NCI-H82 treated with DMSO at 0.1 percent for 48 hours (cell line): Measurements from ENCODE around the gene CPTP.
"Not testable (repeated sequence)": the region's sequence is repeated elsewhere in the genome, so short reads cannot be mapped to it uniquely, and the experiment has no call there.

Experiments
- DNase-seq: peaks from one replicate; lab custom pipeline; 2025; ENCODE audit not compliant: unreplicated experiment; lab: John Stamatoyannopoulos, UW

The CPTP gene

DNA sequence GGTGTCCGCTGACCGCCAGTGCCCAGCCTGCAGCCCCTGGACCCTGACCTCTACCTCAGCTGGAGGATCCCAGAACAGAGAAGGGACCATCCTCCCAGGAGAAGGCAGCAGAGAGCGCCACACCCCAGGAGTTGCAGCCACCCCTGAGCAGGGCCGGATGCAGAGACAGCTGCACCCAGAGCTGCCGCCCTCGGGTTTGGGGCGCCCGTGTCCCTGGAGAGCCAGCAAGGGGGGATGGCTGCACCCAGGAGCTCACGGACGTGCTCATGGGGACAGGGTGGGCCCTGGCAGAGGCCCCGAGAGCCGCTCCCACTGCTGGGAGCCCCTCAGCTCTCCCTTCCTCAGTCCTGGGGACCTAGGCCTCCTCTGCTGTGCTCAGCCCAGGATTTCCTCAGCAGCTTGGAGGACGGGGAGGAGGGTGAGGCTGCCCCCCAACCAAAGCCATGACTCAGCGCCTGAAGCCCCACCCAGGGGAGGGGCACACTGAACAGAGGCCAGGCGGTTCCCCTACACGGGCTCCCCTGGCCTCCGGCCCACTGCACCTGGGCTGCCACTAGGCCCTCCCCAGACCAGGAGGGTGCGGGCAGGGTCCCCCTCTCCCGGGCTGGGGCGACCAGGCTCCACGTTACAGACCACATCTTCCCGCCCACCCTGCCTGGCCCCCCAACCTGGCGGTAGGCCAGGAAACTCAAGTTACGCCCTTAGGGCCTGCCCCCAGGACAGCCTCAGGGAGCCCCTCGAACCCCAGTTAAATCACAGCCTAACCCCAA is 19.1 kb upstream of the CPTP start:
- peak; percentile 64 for DNase-seq

DNA sequence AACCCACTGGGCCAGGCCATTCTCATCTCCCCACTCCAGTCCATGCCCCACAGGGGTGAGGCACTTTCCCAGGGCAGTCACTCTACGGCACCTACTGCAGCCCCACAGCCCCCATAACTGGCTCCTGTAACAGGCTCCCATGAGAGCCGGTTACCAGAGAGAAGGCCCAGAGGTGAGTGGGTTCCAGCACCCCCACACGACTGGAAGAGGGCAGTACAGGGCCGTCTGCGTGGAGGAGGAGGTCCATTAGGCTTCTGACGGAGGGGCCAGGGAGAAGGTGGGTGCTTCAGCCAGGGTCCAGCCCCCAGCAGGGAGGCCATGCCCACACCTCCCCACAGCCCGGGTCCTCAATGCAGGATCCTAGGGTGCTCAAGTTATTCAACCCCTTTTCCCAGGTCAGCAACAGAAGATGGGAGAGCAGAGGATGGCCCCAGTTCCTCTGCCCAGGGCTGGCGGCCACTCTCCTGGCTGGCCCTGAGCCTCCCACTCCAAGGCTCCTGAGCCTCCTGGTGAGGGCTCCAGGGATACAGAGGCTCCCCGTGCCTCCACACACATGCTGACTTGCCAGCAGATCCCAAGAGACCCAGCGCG is 18.4 kb upstream of the CPTP start:
- DNase-seq, result no peak

- no peak for DNase-seq
Measured at GRCh38 chr1:1306661-1307260, 17.8 kb upstream of the CPTP start.

DNA sequence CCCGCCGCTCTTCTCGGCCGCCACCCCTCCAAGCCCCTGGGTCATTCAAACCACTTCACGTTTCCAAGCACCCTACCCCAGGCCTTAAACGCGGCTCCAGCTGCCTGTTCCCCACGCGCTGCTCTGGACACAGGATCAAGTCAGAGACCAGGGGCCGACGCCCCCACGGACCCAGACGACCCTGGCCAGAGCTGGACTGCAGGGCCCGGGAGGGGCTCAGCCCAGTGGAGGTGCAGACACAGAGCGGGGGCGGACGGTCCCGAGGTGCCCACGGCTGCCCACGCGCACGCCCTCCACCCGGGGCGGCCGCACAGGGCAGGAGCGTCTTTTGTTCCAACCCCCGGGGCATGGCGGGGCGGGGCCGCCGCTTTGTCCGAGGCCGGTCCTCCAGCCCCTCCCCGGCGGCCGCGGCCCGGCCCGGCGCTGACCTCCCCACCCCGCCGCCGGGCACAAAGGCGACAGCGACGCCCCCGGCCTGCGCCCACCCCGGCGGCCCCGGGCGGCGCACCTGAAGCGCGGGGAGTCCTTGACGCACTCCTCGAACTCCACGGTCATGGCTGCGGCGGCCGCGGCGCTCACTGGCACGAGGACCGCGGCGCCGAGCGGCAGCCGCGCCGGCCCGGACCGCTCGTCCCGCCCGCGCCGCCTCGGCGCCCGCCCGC is 17.2 kb upstream of the CPTP start:
- no peak for DNase-seq

DNA sequence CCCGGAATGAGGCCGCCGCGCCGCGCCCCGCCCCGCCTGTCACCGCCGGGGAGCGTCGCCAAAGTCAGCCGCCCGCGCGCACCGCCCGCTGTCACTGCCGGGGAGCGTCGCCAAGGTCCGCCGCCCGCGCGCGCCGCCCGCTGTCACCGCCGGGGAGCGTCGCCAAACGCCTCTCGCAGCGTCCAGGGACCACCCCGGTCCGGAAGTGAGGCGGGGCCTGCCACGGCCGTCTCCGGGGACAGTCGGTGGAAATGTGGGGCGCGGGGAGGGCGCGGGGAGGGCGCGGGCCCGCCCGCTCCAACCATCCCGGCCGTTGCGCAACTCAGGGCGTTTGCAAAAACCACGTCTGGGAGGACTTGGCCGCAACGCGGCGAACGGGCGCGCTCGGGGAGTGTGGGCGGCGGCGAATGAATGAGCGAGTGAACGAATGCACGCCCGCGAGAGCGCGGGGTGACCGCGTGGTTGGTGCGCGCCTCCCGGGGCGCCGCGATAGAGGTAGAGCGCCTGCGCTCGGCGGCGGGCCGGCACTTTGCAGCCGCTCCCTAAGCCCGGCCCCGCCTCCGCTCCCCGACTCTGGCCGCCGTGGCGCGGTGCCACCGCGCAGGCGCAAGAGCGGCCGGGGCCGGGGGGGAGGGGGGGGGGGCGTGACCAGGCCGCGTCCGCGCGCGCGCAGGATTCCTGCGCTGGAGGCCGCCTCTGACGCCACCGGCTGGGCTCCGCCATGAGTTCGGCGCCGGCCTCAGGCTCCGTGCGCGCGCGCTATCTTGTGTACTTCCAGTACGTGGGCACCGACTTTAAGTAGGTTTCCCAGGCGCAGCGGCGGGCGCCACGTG is 16.5 kb upstream of the CPTP start, which contains the start of the genes ACAP3 and PUSL1:
TSS of gene ACAP3 (minus strand) at position 8 of the 833 bp plus-strand sequence. CDS start 115 bp downstream, outside the sequence.
TSS of gene PUSL1 (plus strand) at position 675 of the 833 bp plus-strand sequence. CDS start at position 722, 47 bp downstream.
- DNase-seq, result peak; percentile 73

DNA sequence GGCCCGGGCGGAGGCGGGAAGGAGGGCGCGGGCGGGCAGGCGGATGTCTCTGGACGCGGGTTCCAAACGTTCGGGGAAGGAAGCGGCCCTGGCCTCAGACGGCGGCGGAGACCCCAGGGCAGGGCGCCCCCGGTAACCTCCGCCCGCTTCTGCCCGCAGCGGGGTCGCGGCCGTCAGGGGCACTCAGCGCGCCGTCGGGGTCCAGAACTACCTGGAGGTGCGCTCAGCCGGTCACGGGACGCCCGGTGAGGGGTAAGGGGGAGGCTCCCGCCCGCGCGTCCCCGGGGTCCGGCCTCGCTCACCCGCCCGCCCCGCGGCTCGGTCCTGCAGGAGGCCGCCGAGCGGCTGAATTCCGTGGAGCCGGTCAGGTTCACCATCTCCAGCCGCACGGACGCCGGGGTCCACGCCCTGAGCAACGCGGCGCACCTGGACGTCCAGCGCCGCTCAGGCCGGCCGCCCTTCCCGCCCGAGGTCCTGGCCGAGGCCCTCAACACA is 15.8 kb upstream of the CPTP start:
- no peak for DNase-seq

DNA sequence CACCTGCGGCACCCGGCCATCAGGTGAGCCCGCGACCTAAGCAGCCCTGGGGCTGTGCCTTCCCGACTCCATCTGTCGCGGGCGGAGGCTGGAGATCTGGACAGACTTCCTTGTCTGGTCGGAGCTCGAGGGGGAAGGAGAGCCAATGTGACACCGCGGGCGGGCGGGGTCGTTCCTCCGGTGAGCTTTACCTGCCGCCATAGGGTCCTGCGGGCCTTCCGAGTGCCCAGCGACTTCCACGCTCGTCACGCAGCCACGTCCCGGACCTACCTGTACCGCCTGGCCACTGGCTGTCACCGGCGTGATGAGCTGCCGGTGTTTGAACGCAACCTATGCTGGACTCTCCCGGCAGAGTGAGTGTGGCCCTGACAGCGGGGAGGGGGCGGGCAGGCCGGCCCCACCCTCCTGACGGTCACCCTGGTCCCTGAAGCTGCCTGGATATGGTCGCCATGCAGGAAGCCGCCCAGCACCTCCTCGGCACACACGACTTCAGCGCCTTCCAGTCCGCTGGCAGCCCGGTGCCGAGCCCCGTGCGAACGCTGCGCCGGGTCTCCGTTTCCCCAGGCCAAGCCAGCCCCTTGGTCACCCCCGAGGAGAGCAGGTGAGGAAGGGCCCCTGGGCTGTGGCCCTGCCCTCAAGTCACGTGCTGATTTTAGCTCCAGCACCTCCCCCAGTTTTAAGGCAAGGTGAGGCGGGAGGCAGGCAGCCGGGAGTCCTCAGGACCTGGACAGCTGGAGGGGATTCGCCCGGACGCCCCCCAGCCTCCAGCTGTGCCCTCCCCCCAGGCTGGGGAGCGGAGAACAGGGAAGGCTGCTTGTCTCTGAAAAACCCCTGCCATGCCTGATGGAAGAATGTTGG is 15.1 kb upstream of the CPTP start:
- no peak for DNase-seq

DNA sequence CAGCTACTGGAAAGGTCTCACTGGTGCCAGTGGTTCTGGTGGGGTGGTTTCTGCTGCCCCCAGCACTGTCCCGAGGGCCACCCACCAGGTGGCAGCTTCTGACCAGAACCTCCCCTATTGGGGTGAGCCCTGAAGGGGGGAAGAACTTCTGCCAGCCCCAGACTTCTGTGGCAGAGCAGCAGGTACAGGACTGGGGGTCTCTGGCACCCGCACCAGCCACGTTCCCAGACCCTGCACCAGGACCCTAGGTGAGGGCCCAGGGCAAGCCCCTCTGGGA is 14.6 kb upstream of the CPTP start:
- no peak for DNase-seq

DNA sequence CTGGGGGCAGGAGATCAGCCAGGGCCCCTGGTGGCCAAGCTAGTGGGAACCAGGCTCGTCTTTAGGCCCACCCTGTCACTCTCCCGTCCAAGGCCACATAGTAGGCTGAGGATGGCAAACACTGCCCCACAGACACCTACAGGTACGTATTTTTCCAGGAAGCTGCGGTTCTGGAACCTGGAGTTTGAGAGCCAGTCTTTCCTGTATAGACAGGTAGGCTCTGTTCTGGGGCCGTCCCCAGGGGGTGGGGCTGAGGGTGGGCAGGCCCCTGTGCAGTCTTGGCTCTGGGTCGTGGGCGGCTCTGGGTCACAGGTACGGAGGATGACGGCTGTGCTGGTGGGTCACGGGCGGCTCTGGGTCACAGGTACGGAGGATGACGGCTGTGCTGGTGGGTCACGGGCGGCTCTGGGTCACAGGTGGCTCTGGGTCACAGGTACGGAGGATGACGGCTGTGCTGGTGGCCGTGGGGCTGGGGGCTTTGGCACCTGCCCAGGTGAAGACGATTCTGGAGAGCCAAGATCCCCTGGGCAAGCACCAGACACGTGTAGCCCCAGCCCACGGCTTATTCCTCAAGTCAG is 14.0 kb upstream of the CPTP start:
- DNase-seq, result no peak

GRCh38 chr1:1311107-1312104 is 13.2 kb upstream of the CPTP start:
- DNase-seq, result no peak

- no peak for DNase-seq
Measured at GRCh38 chr1:1312450-1313314, 11.9 kb upstream of the CPTP start.

DNA sequence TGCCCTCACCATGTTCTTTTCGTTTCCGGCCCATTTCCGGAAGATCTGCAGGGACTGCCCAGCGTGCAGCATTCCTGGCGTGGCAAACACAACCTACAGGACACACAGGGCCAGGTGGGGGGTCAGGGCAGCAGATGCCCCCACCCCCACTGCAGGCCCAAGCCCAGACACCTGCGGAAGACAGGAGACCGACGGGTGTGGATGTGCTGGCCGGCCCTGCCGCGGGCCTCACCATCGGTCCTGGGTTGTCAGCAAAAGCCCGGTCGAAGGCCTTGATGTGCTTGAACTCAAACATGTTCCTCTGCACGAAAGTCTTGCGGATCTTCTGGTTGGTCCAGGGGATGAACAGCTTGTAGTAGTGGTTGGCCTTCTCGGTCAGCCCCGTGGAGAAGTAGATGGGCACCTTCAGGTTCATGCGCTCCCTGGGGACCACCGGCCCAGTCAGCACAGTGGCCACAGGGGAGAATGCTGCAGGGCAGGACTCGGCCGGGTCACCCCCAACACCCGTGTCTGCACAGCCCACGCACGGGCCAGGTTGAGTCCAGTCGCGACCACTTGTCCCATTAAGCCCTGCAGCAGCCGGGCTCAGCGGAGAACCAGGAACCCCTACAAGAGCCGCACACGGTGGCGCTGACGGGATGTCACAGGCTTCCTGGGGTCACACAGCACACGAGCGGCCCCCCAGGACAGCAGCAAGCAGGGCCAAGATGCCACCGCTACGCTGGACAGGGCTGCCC is 10.9 kb upstream of the CPTP start:
- DNase-seq, result no peak

DNA sequence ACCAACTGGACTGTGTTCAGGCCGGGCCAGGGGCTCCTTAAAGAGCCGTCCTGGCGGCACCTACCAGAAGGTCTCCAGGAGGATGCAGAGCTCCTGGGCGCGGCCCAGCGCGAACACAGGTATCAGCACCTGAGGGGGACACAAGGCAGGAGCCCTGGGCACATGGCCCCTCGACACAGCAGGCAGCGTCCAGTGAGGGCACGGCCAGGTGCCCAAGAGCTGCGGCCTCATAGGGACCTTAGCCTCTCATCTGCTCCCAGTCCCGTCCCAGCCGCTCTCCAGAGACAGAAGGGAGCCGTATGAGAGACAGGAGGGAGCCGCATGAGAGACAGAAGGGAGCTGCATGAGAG is 10.4 kb upstream of the CPTP start:
- DNase-seq, result no peak

DNA sequence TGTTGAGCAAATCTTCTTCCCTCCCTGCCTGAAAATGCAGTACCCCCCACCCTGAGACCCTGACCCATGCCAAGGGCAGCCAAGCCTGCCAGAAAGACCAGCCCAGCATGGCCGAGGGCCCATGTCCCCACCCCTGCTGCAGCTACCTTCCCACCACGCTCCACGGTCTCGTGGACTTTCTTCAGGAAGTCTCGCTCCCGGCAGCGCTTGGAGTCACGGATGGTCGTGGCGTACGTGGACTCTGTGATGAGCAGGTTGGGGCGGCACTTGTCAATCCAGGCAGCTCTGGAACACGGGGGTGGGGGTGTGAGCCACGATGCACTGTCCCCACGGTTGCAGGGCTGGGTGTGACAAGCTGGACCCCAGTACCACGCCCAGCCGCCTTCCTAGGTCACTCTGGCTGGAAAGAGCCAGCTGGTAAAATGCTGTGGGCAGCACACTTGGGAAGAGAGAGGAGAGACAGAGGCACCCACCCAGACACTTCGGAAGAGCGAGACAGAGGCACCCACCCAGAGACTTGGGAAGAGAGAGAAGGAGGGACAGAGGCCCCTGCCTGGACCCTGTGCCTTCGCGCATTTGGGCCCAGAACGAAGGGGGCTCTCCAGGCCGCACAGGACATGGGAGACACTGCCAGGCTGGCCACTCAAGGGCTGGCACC is 9.8 kb upstream of the CPTP start:
- DNase-seq, result no peak

GRCh38 chr1:1315435-1315954 is 9.1 kb upstream of the CPTP start:
- no peak for DNase-seq

DNA sequence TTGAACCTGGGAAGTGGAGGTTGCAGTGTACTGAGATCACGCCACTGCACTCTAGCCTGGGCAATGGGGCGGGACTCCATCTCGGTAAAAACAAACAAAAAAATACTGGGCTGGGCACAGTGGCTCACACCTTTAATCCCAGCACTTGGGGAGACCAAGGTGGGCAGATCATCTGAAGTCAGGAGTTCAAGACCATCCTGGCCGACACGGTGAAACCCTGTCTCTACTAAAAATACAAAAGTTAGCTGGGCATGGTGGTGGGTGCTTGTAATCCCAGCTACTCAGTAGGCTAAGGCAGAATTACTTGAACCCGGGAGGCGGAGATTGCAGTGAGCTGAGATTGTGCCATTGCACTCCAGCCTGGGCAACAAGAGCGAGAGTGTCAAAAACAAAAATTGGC is 8.4 kb upstream of the CPTP start:
- DNase-seq, result not testable (repeated sequence)
